GM19035 (cell line): Measurements from ENCODE around the gene MLXIP.
"Not testable (repeated sequence)": the region's sequence is repeated elsewhere in the genome, so short reads cannot be mapped to it uniquely, and the experiment has no call there.

Experiments
- ATAC-seq: cut with Tn5 transposase; IDR thresholded peaks from one replicate; pipeline ENCODE4 v1.9.1; 2021; ENCODE audit not compliant: unreplicated experiment

Gene MLXIP

GRCh38 chr12:122144885-122145284, 66.3 kb downstream of the MLXIP start:
- no peak for ATAC-seq

- ATAC-seq = no peak
These were observed 67.2 kb downstream of the MLXIP start for GRCh38 chr12:122145505-122146330.

- no peak for ATAC-seq
These were observed 69.1 kb downstream of the MLXIP start for GRCh38 chr12:122147514-122148290.

- no peak for ATAC-seq
These were observed 70.1 kb downstream of the MLXIP start for GRCh38 chr12:122148657-122149056.

GRCh38 chr12:122150127-122150681, 71.6 kb downstream of the MLXIP start:
- ATAC-seq = no peak

- ATAC-seq = no peak
These were observed 74.2 kb downstream of the MLXIP start for GRCh38 chr12:122152754-122153153.

GRCh38 chr12:122155705-122156104, 77.1 kb downstream of the MLXIP start:
- no peak for ATAC-seq

GRCh38 chr12:122158700-122159285, 80.2 kb downstream of the MLXIP start:
- no peak for ATAC-seq

- ATAC-seq = no peak
These were observed 81.3 kb downstream of the MLXIP start for GRCh38 chr12:122159882-122160281.

GRCh38 chr12:122160761-122161160, 82.2 kb downstream of the MLXIP start:
- ATAC-seq = no peak

- ATAC-seq = no peak
These were observed 83.1 kb downstream of the MLXIP start for GRCh38 chr12:122161682-122162081.

GRCh38 chr12:122162976-122163375, 84.4 kb downstream of the MLXIP start:
- no peak for ATAC-seq

GRCh38 chr12:122166422-122167349, 88.1 kb downstream of the MLXIP start:
- peak; percentile 76 for ATAC-seq

GRCh38 chr12:122167356-122167925, 88.9 kb downstream of the MLXIP start:
- ATAC-seq = no peak

- no peak for ATAC-seq
These were observed 89.9 kb downstream of the MLXIP start for GRCh38 chr12:122168492-122168891.

GRCh38 chr12:122171399-122171798, 92.8 kb downstream of the MLXIP start:
- ATAC-seq = no peak

GRCh38 chr12:122172262-122172939, 93.8 kb downstream of the MLXIP start:
- no peak for ATAC-seq

GRCh38 chr12:122174155-122174845, 95.7 kb downstream of the MLXIP start, which contains the start of gene IL31:
Gene IL31 (minus strand): TSS chr12:122174221. CDS start chr12:122174172, 49 bp downstream.
- ATAC-seq = no peak

GRCh38 chr12:122176473-122176872, 97.9 kb downstream of the MLXIP start:
- ATAC-seq = not testable (repeated sequence)
